GM12873 (cell line): Measurements from ENCODE around the gene UPK1A.
A peak's percentile ranks its signal among the peaks of the same experiment; 100 is the strongest.

Experiments
- CTCF ChIP-seq: IDR thresholded peaks from 2 replicates; pipeline ENCODE4 v1.5.1; 2012; ENCODE audit warnings: low read depth, mild to moderate bottlenecking, moderate library complexity, low read length, control low read depth; ENCODE audit not compliant: insufficient read depth; ENCODE audit errors: missing control alignments

The UPK1A gene

GRCh38 chr19:35712567-35713505 is 46.5 kb downstream of the UPK1A start:
- TF ChIP-seq CTCF, result no peak

- TF ChIP-seq CTCF, result no peak
These were observed 47.2 kb downstream of the UPK1A start for GRCh38 chr19:35713506-35713850.

- TF ChIP-seq CTCF, result no peak
These were observed 47.7 kb downstream of the UPK1A start for GRCh38 chr19:35713904-35714495.

GRCh38 chr19:35714601-35715354 is 48.5 kb downstream of the UPK1A start:
- peak; percentile 58 for TF ChIP-seq CTCF

GRCh38 chr19:35715355-35715809 is 49.1 kb downstream of the UPK1A start:
- no peak for TF ChIP-seq CTCF

- no peak for TF ChIP-seq CTCF
These were observed 49.9 kb downstream of the UPK1A start for GRCh38 chr19:35715981-35716800.
